Astrocyte of the cerebellum (primary cell): Measurements from ENCODE around the gene B4GALT1.

ENCODE experiments used
- DNase-seq: peaks from one replicate; pipeline ENCODE4 v3.0.0-alpha.2; 2011; ENCODE audit warnings: low read depth
- H3K4me3 ChIP-seq: 2 replicates; pipeline ENCODE4 v1.5.1; 2011; ENCODE audit warnings: mild to moderate bottlenecking, low read depth, low read length, moderate library complexity
- in situ Hi-C: cut with HindIII; loops from 2 replicates; pipeline ENCODE4 v1.10.0; 2017; ENCODE audit warnings: low sequenced_read_pairs
- TF ChIP-seq, protein P1 (sequence below): IDR thresholded peaks from 2 replicates; pipeline ENCODE4 v1.5.1; 2012; ENCODE audit warnings: low read length, low read depth, moderate library complexity, mild to moderate bottlenecking; ENCODE audit errors: missing control alignments

The B4GALT1 gene

DNA sequence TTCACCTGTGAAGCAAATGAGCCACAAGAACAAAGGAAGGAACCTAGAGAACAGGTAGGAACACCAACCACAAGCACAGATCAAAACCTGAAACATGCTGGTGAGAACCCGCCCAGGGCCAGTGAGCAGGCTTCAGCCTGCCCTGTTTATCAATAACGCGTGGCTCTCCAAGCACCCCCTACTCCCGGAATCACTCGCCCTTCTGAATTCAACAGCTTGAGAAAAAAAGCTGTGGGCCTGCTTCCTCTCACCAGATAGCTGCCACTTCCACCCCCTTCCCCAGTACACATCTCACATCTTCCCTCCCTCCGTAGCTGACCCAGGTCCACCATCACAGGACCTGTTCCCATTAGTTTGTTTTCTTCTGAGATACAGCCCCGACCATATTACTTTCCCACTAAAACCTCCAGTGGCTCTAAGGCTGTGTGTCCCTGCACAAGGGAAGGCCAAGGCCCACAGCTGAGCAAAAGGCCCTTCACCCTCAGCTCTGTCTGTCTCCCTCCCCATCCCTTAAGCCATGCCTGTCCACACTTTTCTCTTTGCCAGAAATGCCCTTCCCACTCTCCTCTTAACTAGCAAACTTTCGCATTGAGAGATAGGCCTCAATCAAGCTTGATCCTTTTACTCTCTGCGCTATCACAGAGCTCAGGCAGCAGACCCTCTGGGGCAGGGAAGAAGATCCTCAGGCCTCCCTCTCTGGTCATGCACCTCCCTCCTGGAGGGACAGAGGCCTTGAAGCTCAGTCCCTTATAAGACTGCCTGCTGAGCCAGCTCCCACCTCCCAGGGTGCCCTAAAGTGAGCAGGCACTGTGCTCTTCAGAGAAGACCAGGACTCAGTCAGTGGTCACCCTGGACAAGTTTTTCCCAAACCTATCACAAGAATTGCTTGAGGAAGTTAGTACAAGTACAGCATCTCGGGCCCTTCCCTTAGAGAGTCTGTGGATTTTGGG, 30.1 kb downstream of the B4GALT1 start:
- TF ChIP-seq, protein P1, sequence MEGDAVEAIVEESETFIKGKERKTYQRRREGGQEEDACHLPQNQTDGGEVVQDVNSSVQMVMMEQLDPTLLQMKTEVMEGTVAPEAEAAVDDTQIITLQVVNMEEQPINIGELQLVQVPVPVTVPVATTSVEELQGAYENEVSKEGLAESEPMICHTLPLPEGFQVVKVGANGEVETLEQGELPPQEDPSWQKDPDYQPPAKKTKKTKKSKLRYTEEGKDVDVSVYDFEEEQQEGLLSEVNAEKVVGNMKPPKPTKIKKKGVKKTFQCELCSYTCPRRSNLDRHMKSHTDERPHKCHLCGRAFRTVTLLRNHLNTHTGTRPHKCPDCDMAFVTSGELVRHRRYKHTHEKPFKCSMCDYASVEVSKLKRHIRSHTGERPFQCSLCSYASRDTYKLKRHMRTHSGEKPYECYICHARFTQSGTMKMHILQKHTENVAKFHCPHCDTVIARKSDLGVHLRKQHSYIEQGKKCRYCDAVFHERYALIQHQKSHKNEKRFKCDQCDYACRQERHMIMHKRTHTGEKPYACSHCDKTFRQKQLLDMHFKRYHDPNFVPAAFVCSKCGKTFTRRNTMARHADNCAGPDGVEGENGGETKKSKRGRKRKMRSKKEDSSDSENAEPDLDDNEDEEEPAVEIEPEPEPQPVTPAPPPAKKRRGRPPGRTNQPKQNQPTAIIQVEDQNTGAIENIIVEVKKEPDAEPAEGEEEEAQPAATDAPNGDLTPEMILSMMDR = no peak
- no peak for DNase-seq
- in situ Hi-C loops = no loop called here
- H3K4me3 ChIP-seq = no peak overlapping the region

DNA sequence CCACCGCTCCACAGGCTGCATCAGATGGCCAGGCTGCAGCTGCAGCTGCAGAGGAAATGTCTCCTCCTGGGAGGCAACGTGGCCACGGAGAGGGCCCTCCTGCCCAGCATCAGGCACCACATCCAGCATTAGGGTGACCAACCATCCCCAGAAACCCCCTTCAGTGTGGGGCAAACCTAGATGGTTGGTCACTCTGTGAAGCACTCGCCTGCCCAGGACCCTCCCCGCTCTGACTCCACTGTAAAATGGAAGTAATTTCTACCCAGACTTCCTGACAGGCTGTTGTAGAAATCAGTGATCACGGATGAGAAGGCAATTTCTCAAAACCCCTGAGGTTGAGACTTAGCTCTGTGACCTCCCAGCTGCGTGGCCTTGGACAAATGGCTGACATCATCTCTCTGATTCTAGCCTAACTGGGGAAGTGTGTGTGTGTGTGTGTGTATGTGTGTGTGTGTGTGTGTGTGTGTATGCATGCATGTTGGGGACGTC, 31.6 kb downstream of the B4GALT1 start:
- no peak for DNase-seq
- in situ Hi-C loops = no loop called here
- TF ChIP-seq, protein P1 = no peak
- no peak overlapping the region for H3K4me3 ChIP-seq

DNA sequence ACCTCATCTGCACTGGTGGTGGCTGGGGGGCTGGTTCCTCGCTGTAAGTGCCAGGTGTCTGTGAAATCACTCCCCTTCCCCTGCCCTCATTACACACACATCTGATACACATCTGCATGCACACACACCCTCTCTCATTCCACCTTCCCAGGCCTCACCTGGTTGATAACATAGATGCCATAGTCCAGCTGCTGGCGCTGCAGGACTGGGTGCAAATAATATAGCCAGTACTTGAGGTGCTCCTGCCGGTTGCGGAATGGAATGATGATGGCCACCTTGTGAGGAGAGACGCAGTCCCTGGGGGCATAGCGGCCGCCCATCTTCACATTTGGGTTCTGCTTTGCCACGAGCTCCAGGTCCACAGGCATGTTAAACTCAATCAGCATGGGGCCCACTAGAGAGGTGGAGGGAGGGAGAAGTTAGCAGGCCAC, 32.1 kb downstream of the B4GALT1 start:
- no peak for DNase-seq
- TF ChIP-seq, protein P1 = no peak
- in situ Hi-C loops = no loop called here
- H3K4me3 ChIP-seq = no peak overlapping the region

DNA sequence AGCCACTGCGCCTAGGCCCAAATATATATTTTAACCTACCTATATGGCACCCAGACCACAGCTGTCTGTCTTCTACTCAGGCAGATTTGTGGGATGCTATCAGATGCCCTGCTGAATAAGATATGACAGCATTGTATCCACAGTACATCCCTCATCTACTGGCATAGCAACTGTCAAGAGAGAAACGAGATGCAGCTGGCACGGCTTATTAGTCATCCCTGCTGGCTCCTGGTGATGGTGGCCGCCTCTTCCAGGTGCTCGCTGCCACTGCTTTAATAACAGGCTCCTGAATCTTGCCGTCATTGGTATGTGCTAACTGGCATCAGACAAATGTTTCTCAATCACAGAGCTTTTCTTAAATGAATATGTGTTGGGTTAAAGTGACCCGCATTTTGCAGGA, 34.0 kb downstream of the B4GALT1 start:
- in situ Hi-C loops = no loop called here
- TF ChIP-seq, protein P1 = no peak
- H3K4me3 ChIP-seq = no peak overlapping the region
- no peak for DNase-seq

DNA sequence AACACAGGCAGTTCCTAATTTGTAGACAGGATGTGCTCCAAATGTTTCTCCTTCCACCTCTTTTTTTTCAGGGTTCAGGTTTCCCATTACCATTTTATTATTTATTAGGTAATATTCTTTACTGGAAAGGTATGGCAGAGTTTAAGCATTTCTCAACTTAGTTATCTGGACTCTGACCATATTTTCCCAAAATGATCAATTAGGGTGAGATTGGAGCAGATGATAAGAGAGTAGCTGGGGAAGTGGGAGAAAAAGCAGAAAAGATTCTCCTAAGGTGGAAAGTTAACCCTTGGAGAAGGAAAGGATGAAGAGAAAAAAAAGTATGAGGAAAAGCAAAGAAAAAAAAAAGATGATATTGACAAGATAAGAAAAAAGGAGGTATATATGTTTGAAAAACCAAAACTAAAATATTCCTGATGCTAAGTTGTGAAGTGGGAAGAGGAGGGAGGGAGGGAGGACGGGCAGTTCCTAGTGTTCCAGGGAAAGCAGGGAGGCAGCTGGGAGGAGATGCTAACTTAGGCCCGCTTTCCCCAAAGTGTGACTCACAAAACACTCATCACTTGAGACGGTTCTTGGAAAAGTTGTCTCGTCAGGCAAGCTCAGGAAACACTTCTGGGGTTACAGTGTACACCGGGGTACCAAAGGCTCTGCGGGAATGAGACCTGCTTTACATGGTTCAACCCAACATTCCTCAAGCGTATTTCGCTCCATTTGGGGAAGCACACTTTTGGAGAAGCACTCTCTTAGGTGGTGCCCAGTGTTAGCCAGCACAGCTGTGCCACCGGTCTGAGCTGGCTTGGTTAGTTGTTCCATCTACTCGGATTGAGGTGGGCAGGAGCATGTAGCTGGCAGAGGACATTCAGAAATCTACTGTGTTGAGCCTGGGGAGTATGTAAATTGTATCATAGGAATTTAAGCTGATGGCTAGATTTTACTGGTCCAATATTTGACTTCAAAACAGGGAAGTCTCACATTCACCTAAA, 35.1 kb downstream of the B4GALT1 start:
- no peak overlapping the region for H3K4me3 ChIP-seq
- in situ Hi-C loops = no loop called here
- TF ChIP-seq, protein P1 = no peak
- no peak for DNase-seq
